ENCODE results near the gene NOB1. TPM values are rescaled to one million over a fixed set of nuclear protein-coding genes. Genes with fewer than 3 reads are reported as not detected.

Gene NOB1
- total and polyA plus RNA-seq, 5 donors from 2014 or later: 36.1 to 62.6 (median 49.4) TPM

- Histone ChIP-seq H3K4me1 (ENCODE audit: control insufficient read depth, insufficient read depth, low read length, poor library complexity, severe bottlenecking) (peaks cover 33% of the 10 kb centered on the region), H3K36me3 (ENCODE audit: control insufficient read depth, insufficient read depth, low read length) (peaks cover 4% of the 10 kb centered on the region), H3K4me3 (ENCODE audit: low read depth, low read length) (no peak overlapping the region), H3K9me3 (ENCODE audit: control insufficient read depth in 2 of 2, low read length in 2 of 2) (no peaks in the 10 kb centered on the region), H3K27me3 (ENCODE audit: control insufficient read depth, insufficient read depth, low read length) (no peaks in the 10 kb centered on the region), H3K27ac (ENCODE audit: insufficient read depth, low read length, poor library complexity, severe bottlenecking) (no peak overlapping the region)
- Mint-ChIP-seq H3K27ac (no peak overlapping the region), H3K27me3 (peaks cover 4% of the 10 kb centered on the region), H3K9me3 (no peaks in the 10 kb centered on the region), H3K4me1 (peaks cover 5 to 37% (median 21%) of the 10 kb centered on the region in 4 donors), H3K36me3 (peaks cover 8% of the 10 kb centered on the region), H3K4me3 (peak overlapping the region in 2 of 4 donors; percentile 72 to 92)
- ATAC-seq (ENCODE audit: low read depth in 2 of 2) (no peak), DNase-seq (no peak)
These were observed 2.0 kb upstream of the NOB1 start for GRCh38 chr16:69756705-69757104.

DNA sequence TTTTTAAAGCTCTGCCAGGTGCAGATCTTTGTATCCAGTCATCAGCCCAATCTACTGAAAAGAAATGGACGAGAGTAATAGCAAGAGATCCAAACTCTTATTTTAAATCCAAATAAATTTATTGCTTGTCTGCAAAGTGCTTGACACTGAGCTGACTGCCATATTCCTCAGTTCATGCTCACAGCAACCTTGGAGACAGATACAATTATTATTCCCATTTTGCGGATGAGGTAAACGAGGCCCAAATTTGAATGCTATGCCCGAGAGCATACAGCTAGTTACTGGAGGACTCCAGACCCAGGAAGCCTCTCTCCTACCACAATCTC is 620 bp downstream of the NOB1 start:
- Histone ChIP-seq H3K9me3 (ENCODE audit: control insufficient read depth in 2 of 2, low read length in 2 of 2) (no peaks in the 10 kb centered on the region), H3K4me3 (ENCODE audit: low read depth, low read length) (peak overlapping the region; percentile 92), H3K4me1 (ENCODE audit: control insufficient read depth, insufficient read depth, low read length, poor library complexity, severe bottlenecking) (peaks cover 26% of the 10 kb centered on the region), H3K27me3 (ENCODE audit: control insufficient read depth, insufficient read depth, low read length) (no peaks in the 10 kb centered on the region), H3K27ac (ENCODE audit: insufficient read depth, low read length, poor library complexity, severe bottlenecking) (peak overlapping the region; percentile 83), H3K36me3 (ENCODE audit: control insufficient read depth, insufficient read depth, low read length) (peaks cover 26% of the 10 kb centered on the region)
- peak overlapping the region; percentile 92 to 100 (median 100) for H3K4me3 Mint-ChIP-seq
- peak overlapping the region; percentile 98 to 99 (median 99) for H3K27ac Mint-ChIP-seq
- no peaks in the 10 kb centered on the region for H3K9me3 Mint-ChIP-seq
- peaks cover 14% of the 10 kb centered on the region for H3K36me3 Mint-ChIP-seq
- ATAC-seq (ENCODE audit: low read depth in 2 of 2): no peak
- H3K27me3 Mint-ChIP-seq: no peaks in the 10 kb centered on the region
- peak in 1 of 3 donors; percentile 10 for DNase-seq
- H3K4me1 Mint-ChIP-seq: peaks cover 5 to 36% (median 22%) of the 10 kb centered on the region in 4 donors

DNA sequence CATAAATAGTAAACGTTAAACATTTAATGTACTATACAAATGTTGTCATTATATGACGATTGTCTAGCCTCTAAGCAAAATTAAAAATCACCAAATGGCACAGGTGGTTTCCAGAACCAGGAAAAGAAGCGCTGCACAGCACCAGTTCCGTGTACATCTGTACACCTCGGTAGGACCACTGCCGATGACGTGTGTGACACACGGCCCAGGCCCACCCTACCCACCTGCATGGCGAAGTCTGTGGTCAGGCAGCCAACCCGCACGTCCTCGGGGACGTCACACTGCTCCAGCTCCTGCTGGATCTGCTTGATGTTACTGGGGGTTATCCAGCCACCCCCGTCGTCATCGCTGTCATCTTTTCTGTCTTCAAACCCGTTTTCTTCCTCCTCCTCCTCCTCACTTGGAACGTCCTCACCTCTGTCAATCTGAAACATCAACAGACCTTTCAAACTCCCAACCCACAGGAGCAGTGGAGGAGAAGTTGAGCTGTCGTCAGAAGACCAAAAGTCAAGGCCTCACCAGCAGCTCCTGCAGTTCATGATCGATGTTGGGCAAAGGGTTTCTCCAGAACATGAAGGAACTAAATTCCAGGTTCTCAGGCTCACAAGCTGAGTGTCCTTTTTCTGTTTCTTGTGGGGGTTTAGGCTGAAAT is 5.9 kb downstream of the NOB1 start:
- no peaks in the 10 kb centered on the region for H3K27me3 Mint-ChIP-seq
- no peak overlapping the region for H3K4me3 Mint-ChIP-seq
- peaks cover 5 to 25% (median 18%) of the 10 kb centered on the region in 4 donors for H3K4me1 Mint-ChIP-seq
- Histone ChIP-seq H3K4me1 (ENCODE audit: control insufficient read depth, insufficient read depth, low read length, poor library complexity, severe bottlenecking) (peaks cover 14% of the 10 kb centered on the region), H3K27me3 (ENCODE audit: control insufficient read depth, insufficient read depth, low read length) (no peaks in the 10 kb centered on the region), H3K27ac (ENCODE audit: insufficient read depth, low read length, poor library complexity, severe bottlenecking) (no peak overlapping the region), H3K9me3 (ENCODE audit: control insufficient read depth in 2 of 2, low read length in 2 of 2) (no peaks in the 10 kb centered on the region), H3K4me3 (ENCODE audit: low read depth, low read length) (no peak overlapping the region), H3K36me3 (ENCODE audit: control insufficient read depth, insufficient read depth, low read length) (peaks cover 77% of the 10 kb centered on the region)
- DNase-seq (no peak), ATAC-seq (ENCODE audit: low read depth in 2 of 2) (no peak)
- no peaks in the 10 kb centered on the region for H3K9me3 Mint-ChIP-seq
- peaks cover 44% of the 10 kb centered on the region for H3K36me3 Mint-ChIP-seq
- no peak overlapping the region for H3K27ac Mint-ChIP-seq

DNA sequence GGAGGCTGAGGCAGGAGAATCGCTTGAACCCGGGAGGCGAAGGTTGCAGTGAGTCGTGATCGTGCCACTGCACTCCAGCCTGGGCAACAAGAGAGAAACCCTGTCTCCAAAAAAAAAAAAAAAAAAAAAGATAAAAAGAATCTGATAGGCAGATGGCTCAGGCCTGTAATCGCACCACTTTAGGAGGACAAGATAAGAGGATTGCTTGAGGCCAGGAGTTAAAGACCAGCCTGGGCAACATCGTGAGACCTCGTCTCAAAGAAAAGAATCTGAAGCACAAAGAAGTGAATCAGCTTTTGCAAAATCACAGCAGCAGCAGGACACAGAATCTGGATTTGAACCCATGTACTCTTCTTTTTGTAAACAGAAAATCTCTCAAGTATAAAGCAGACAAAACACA is 7.6 kb downstream of the NOB1 start:
- DNase-seq: no peak
- Histone ChIP-seq H3K27me3 (ENCODE audit: control insufficient read depth, insufficient read depth, low read length) (no peaks in the 10 kb centered on the region), H3K27ac (ENCODE audit: insufficient read depth, low read length, poor library complexity, severe bottlenecking) (no peak overlapping the region), H3K9me3 (ENCODE audit: control insufficient read depth in 2 of 2, low read length in 2 of 2) (no peaks in the 10 kb centered on the region), H3K4me1 (ENCODE audit: control insufficient read depth, insufficient read depth, low read length, poor library complexity, severe bottlenecking) (no peaks in the 10 kb centered on the region), H3K4me3 (ENCODE audit: low read depth, low read length) (no peak overlapping the region), H3K36me3 (ENCODE audit: control insufficient read depth, insufficient read depth, low read length) (peaks cover 95% of the 10 kb centered on the region)
- Mint-ChIP-seq H3K4me1 (peaks cover 4 to 8% (median 7%) of the 10 kb centered on the region in 4 donors), H3K4me3 (no peak overlapping the region), H3K27ac (no peak overlapping the region), H3K36me3 (peaks cover 57% of the 10 kb centered on the region), H3K27me3 (no peaks in the 10 kb centered on the region), H3K9me3 (peaks cover 0 to 1% (median 0%) of the 10 kb centered on the region in 7 donors)
- no peak for ATAC-seq (ENCODE audit: low read depth in 2 of 2)

DNA sequence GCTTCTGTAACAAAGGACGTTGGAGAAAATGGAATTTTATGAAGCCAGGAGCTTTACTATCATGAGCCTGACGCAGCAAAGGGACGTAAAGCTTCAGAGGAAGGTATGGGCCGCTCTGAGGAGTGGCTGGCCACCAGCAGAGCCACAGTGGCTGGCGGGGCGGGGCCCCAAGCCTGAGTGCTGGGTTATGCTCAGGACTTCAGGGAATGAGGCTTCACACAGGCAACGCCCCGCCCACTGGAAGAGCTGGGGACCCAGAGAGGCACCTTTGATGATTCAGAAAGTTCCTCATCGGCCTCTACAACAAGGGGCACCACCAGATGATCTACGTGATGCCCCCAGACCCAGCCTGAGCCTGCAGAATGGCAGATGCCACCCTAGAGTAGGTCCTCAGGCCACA is 8.8 kb downstream of the NOB1 start:
- Histone ChIP-seq H3K4me1 (ENCODE audit: control insufficient read depth, insufficient read depth, low read length, poor library complexity, severe bottlenecking) (no peaks in the 10 kb centered on the region), H3K36me3 (ENCODE audit: control insufficient read depth, insufficient read depth, low read length) (peaks cover 96% of the 10 kb centered on the region), H3K4me3 (ENCODE audit: low read depth, low read length) (no peak overlapping the region), H3K27ac (ENCODE audit: insufficient read depth, low read length, poor library complexity, severe bottlenecking) (no peak overlapping the region), H3K27me3 (ENCODE audit: control insufficient read depth, insufficient read depth, low read length) (no peaks in the 10 kb centered on the region), H3K9me3 (ENCODE audit: control insufficient read depth in 2 of 2, low read length in 2 of 2) (no peaks in the 10 kb centered on the region)
- DNase-seq (no peak), ATAC-seq (ENCODE audit: low read depth in 2 of 2) (no peak)
- H3K27ac Mint-ChIP-seq: peak overlapping the region in 1 of 3 donors; percentile 44
- H3K36me3 Mint-ChIP-seq: peaks cover 58% of the 10 kb centered on the region
- no peak overlapping the region for H3K4me3 Mint-ChIP-seq
- H3K9me3 Mint-ChIP-seq: peaks cover 0 to 1% (median 0%) of the 10 kb centered on the region in 7 donors
- H3K27me3 Mint-ChIP-seq: no peaks in the 10 kb centered on the region
- H3K4me1 Mint-ChIP-seq: peaks cover 2 to 7% (median 4%) of the 10 kb centered on the region in 4 donors

- peaks cover 0 to 7% (median 4%) of the 10 kb centered on the region in 4 donors for H3K4me1 Mint-ChIP-seq
- Histone ChIP-seq H3K27me3 (ENCODE audit: control insufficient read depth, insufficient read depth, low read length) (no peaks in the 10 kb centered on the region), H3K27ac (ENCODE audit: insufficient read depth, low read length, poor library complexity, severe bottlenecking) (no peak overlapping the region), H3K4me3 (ENCODE audit: low read depth, low read length) (no peak overlapping the region), H3K4me1 (ENCODE audit: control insufficient read depth, insufficient read depth, low read length, poor library complexity, severe bottlenecking) (no peaks in the 10 kb centered on the region), H3K36me3 (ENCODE audit: control insufficient read depth, insufficient read depth, low read length) (peaks cover 92% of the 10 kb centered on the region), H3K9me3 (ENCODE audit: control insufficient read depth in 2 of 2, low read length in 2 of 2) (no peaks in the 10 kb centered on the region)
- peaks cover 0 to 1% (median 0%) of the 10 kb centered on the region in 7 donors for H3K9me3 Mint-ChIP-seq
- no peak for ATAC-seq (ENCODE audit: low read depth in 2 of 2)
- peaks cover 60% of the 10 kb centered on the region for H3K36me3 Mint-ChIP-seq
- H3K4me3 Mint-ChIP-seq: no peak overlapping the region
- no peak overlapping the region for H3K27ac Mint-ChIP-seq
- no peaks in the 10 kb centered on the region for H3K27me3 Mint-ChIP-seq
- no peak for DNase-seq
These were observed 9.5 kb downstream of the NOB1 start for GRCh38 chr16:69745232-69745612.

DNA sequence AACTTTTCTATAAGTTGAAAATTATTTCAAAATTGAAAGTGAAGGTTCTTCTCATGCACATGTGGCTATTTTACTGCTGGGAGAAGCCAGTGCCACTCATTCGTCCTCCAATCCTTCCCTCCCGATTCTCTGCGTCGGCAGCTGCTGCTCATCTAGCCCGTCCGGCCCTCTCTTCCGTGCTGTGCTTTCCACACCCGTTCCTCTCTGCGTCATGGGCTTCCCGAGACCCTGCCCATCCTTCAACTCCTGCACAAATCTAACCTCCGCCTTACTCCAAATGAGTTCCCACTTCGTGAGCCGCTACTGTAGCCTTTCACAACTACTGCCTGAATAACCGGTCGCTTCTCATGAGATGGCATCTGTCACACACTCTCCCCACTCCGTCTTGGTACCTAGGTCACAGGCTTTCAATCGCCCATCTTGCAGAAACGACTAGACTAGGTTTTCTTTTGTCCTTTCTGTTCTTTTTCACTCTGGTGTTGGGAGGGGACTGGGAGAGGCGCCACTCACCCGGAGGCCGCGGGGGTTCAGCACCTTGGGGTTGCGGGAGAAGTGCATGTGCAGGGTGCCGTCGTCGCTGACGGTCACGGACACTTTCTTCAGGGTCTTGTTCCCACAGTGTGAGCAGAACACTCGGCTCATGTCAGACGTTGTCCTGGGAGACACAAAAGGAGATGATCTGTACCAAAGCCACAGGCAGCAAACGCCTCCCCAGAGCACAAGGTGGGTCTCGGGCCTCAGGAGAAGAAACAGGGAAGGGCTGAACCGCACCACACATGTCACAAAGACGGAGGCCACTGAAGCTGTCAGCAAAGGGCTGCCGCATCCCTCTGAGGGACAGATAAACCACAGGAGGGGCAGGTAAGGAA is 10.1 kb downstream of the NOB1 start:
- DNase-seq: no peak
- Histone ChIP-seq H3K27me3 (ENCODE audit: control insufficient read depth, insufficient read depth, low read length) (no peaks in the 10 kb centered on the region), H3K4me1 (ENCODE audit: control insufficient read depth, insufficient read depth, low read length, poor library complexity, severe bottlenecking) (no peaks in the 10 kb centered on the region), H3K27ac (ENCODE audit: insufficient read depth, low read length, poor library complexity, severe bottlenecking) (no peak overlapping the region), H3K9me3 (ENCODE audit: control insufficient read depth in 2 of 2, low read length in 2 of 2) (no peaks in the 10 kb centered on the region), H3K4me3 (ENCODE audit: low read depth, low read length) (no peak overlapping the region), H3K36me3 (ENCODE audit: control insufficient read depth, insufficient read depth, low read length) (peaks cover 88% of the 10 kb centered on the region)
- no peaks in the 10 kb centered on the region for H3K27me3 Mint-ChIP-seq
- no peak for ATAC-seq (ENCODE audit: low read depth in 2 of 2)
- H3K27ac Mint-ChIP-seq: peak overlapping the region in 2 of 3 donors; percentile 29 to 87
- peak overlapping the region in 1 of 4 donors; percentile 41 for H3K4me3 Mint-ChIP-seq
- peaks cover 0 to 1% (median 0%) of the 10 kb centered on the region in 7 donors for H3K9me3 Mint-ChIP-seq
- H3K36me3 Mint-ChIP-seq: peaks cover 61% of the 10 kb centered on the region
- H3K4me1 Mint-ChIP-seq: peaks cover 0 to 7% (median 4%) of the 10 kb centered on the region in 4 donors
